AG08396 (cell line): ENCODE results near the gene MARCO.
"Not testable (repeated sequence)": the region's sequence is repeated elsewhere in the genome, so short reads cannot be mapped to it uniquely, and the experiment has no call there.

ENCODE experiments used
- DNase-seq: peaks from one replicate; pipeline ENCODE4 v3.0.0; 2012; ENCODE audit warnings: low spot score, mixed read lengths

Gene MARCO

GRCh38 chr2:118929059-118929458 is 12.9 kb upstream of the MARCO start:
- DNase-seq: no peak

- no peak for DNase-seq
Measured at GRCh38 chr2:118932949-118933348, 9.0 kb upstream of the MARCO start.

- no peak for DNase-seq
Measured at GRCh38 chr2:118936306-118936705, 5.7 kb upstream of the MARCO start.

- no peak for DNase-seq
Measured at GRCh38 chr2:118936936-118937335, 5.1 kb upstream of the MARCO start.

GRCh38 chr2:118937817-118938216 is 4.2 kb upstream of the MARCO start:
- DNase-seq: no peak

GRCh38 chr2:118939994-118940393 is 2.0 kb upstream of the MARCO start:
- no peak for DNase-seq

- no peak for DNase-seq
Measured at GRCh38 chr2:118940486-118941120, 1.4 kb upstream of the MARCO start.

GRCh38 chr2:118943286-118943685 is 1.3 kb downstream of the MARCO start:
- DNase-seq: no peak

GRCh38 chr2:118945881-118946280 is 3.9 kb downstream of the MARCO start:
- no peak for DNase-seq

GRCh38 chr2:118948266-118948665 is 6.3 kb downstream of the MARCO start:
- not testable (repeated sequence) for DNase-seq

- DNase-seq: no peak
Measured at GRCh38 chr2:118954297-118955060, 12.5 kb downstream of the MARCO start.

- no peak for DNase-seq
Measured at GRCh38 chr2:118965737-118966136, 23.7 kb downstream of the MARCO start.

- no peak for DNase-seq
Measured at GRCh38 chr2:118967124-118967880, 25.3 kb downstream of the MARCO start.

- no peak for DNase-seq
Measured at GRCh38 chr2:118968042-118968441, 26.0 kb downstream of the MARCO start.

- DNase-seq: no peak
Measured at GRCh38 chr2:118968961-118969733, 27.2 kb downstream of the MARCO start.

GRCh38 chr2:118969734-118970395 is 27.9 kb downstream of the MARCO start:
- DNase-seq: no peak

- DNase-seq: no peak
Measured at GRCh38 chr2:118970396-118971135, 28.6 kb downstream of the MARCO start.

- DNase-seq: no peak
Measured at GRCh38 chr2:118971245-118972122, 29.5 kb downstream of the MARCO start.

GRCh38 chr2:118973542-118973951 is 31.6 kb downstream of the MARCO start:
- no peak for DNase-seq
